Keratinocyte (primary cell): Measurements from ENCODE around the gene MGLL. TPM values are rescaled to one million over a fixed set of nuclear protein-coding genes. Genes with fewer than 3 reads are reported as not detected.

Experiments
- DNase-seq: peaks from one replicate; pipeline ENCODE4 v3.0.0-alpha.2; 2011; ENCODE audit warnings: low read depth, missing footprints, low spot score
- FAIRE-seq: peaks from 2 replicates; lab custom pipeline; 2011; peaks lifted over from hg19 to GRCh38; lab: Jason Lieb, UNC
- H2AFZ ChIP-seq: 2 replicates; pipeline ENCODE4 v1.6.0; 2012; ENCODE audit warnings: low read length, control low read depth, inconsistent platforms; ENCODE audit not compliant: control insufficient read depth
- H3K27ac ChIP-seq: 2 replicates; pipeline ENCODE4 v1.5.1; 2011; ENCODE audit warnings: low read length; ENCODE audit not compliant: control insufficient read depth, insufficient read depth
- H3K27me3 ChIP-seq: 3 replicates; pipeline ENCODE4 v1.6.0; 2011; ENCODE audit warnings: low read length; ENCODE audit not compliant: control insufficient read depth, insufficient read depth; ENCODE audit errors: extremely low read depth
- H3K36me3 ChIP-seq, 2 experiments: 2 replicates in 1 of 2; 3 replicates in 1 of 2; pipeline ENCODE4 v1.5.1; 2011; ENCODE audit warnings: low read length in 2 of 2, mild to moderate bottlenecking in 1 of 2; ENCODE audit not compliant: control insufficient read depth in 2 of 2, insufficient read depth in 2 of 2; ENCODE audit errors: extremely low read depth in 1 of 2
- H3K4me1 ChIP-seq: 3 replicates; pipeline ENCODE4 v1.5.1; 2011; ENCODE audit warnings: low read length; ENCODE audit not compliant: control insufficient read depth, insufficient read depth; ENCODE audit errors: extremely low read depth
- H3K4me2 ChIP-seq: 3 replicates; pipeline ENCODE4 v1.6.0; 2011; ENCODE audit warnings: low read depth, low read length; ENCODE audit not compliant: control insufficient read depth, insufficient read depth; ENCODE audit errors: extremely low read depth
- H3K4me3 ChIP-seq, 3 experiments: fragments of 200-600 bp in 1 of 3; sonication (generic) in 1 of 3; 2 replicates in 2 of 3; 3 replicates in 1 of 3; pipeline ENCODE4 v1.5.1; 2011 to 2016; ENCODE audit warnings: low read length in 3 of 3, mild to moderate bottlenecking in 3 of 3, control low read depth in 2 of 3, inconsistent platforms in 1 of 3, low read depth in 1 of 3, mixed read lengths in 1 of 3, mixed run types in 1 of 3, moderate library complexity in 1 of 3; ENCODE audit not compliant: control insufficient read depth in 2 of 3, insufficient read depth in 2 of 3; ENCODE audit errors: extremely low read depth in 1 of 3
- H3K79me2 ChIP-seq: 2 replicates; pipeline ENCODE4 v1.6.0; 2012; ENCODE audit warnings: low read length; ENCODE audit not compliant: control insufficient read depth, insufficient read depth
- H3K9ac ChIP-seq: 3 replicates; pipeline ENCODE4 v1.6.0; 2011; ENCODE audit warnings: low read length; ENCODE audit not compliant: control insufficient read depth, insufficient read depth; ENCODE audit errors: extremely low read depth
- H3K9me1 ChIP-seq: 3 replicates; pipeline ENCODE4 v1.6.0; 2011; ENCODE audit warnings: low read length; ENCODE audit not compliant: control insufficient read depth, insufficient read depth; ENCODE audit errors: extremely low read depth
- H3K9me3 ChIP-seq: 2 replicates; pipeline ENCODE4 v1.5.1; 2012; ENCODE audit warnings: low read depth, low read length; ENCODE audit not compliant: control insufficient read depth
- H4K20me1 ChIP-seq: 3 replicates; pipeline ENCODE4 v1.6.0; 2011; ENCODE audit warnings: low read length; ENCODE audit not compliant: control insufficient read depth, insufficient read depth; ENCODE audit errors: extremely low read depth
- CTCF ChIP-seq, 3 experiments: IDR thresholded peaks in 1 of 3; conservative IDR thresholded peaks in 1 of 3; optimal IDR thresholded peaks in 1 of 3; 2 replicates in 2 of 3; 3 replicates in 1 of 3; pipeline versions ENCODE3 to v1.5.1; 2011; ENCODE audit warnings: low read length in 3 of 3, mild to moderate bottlenecking in 3 of 3, moderate library complexity in 2 of 3, control low read depth in 1 of 3, inconsistent platforms in 1 of 3; ENCODE audit not compliant: insufficient read depth in 2 of 3; ENCODE audit errors: extremely low read depth in 1 of 3
- EZH2 ChIP-seq: IDR thresholded peaks from one replicate; pipeline ENCODE4 v1.6.1; 2012; ENCODE audit warnings: inconsistent platforms, mild to moderate bottlenecking, low read length, moderate library complexity
- dilution Hi-C: fragments of 300-500 bp; cut with MboI; formaldehyde crosslinking; loops from one replicate; pipeline ENCODE4 v1.7.0; 2020; ENCODE audit warnings: low sequenced_read_pairs; ENCODE audit not compliant: extremely low pct_ligation_motif_present
- polyA plus RNA-seq, 5 experiments: library from polyadenylated mRNA; depleted of rRNA in 3 of 5; stranded (reverse) in 3 of 5; stranded (forward) in 1 of 5; unstranded in 1 of 5; fragments of >200 nt; gene quantifications; 1 replicate in 1 of 5; 2 replicates in 3 of 5; 3 replicates in 1 of 5; pipeline versions ENCODE4 v1.2.1 to v1.2.3, GENCODE V29; 2011 to 2012; ENCODE audit warnings: missing spikeins in 2 of 5, low read depth in 1 of 5, low replicate concordance in 1 of 5

The MGLL gene
- polyA plus RNA-seq, 1 donor (not counting 4 experiments of a cell fraction or from before 2014, with no cell fraction given): 17.8 TPM

GRCh38 chr3:127749361-127749760 is 73.0 kb downstream of the MGLL start:
- no peaks in the 10 kb centered on the region for H3K9me1 ChIP-seq
- no peaks in the 10 kb centered on the region for H3K79me2 ChIP-seq
- no peaks in the 10 kb centered on the region for H3K27me3 ChIP-seq
- TF ChIP-seq CTCF (optimal IDR thresholded peaks at IDR 0.05 in 1 of 3, IDR thresholded peaks at IDR 0.05 in 1 of 3, conservative IDR thresholded peaks at IDR 0.05 in 1 of 3; ENCODE audit: extremely low read depth in 1 of 3, insufficient read depth in 2 of 3, low read length in 3 of 3) (no peak), EZH2 (no peak)
- dilution Hi-C loops: no loop called here
- DNase-seq (no peak), FAIRE-seq (no peak)
- H3K4me2 ChIP-seq: no peak overlapping the region
- H3K4me3 ChIP-seq: no peak overlapping the region
- H4K20me1 ChIP-seq: no peaks in the 10 kb centered on the region
- peaks cover 45% of the 10 kb centered on the region for H3K4me1 ChIP-seq
- H2AFZ ChIP-seq: no peak overlapping the region
- no peak overlapping the region for H3K9ac ChIP-seq
- no peaks in the 10 kb centered on the region for H3K36me3 ChIP-seq
- no peak overlapping the region for H3K27ac ChIP-seq
- no peaks in the 10 kb centered on the region for H3K9me3 ChIP-seq

GRCh38 chr3:127748754-127749327 is 73.5 kb downstream of the MGLL start:
- H3K27me3 ChIP-seq: no peaks in the 10 kb centered on the region
- H3K9me1 ChIP-seq: no peaks in the 10 kb centered on the region
- no peak for DNase-seq
- no peaks in the 10 kb centered on the region for H3K79me2 ChIP-seq
- no peaks in the 10 kb centered on the region for H3K9me3 ChIP-seq
- H3K4me3 ChIP-seq: no peak overlapping the region
- no peaks in the 10 kb centered on the region for H3K36me3 ChIP-seq
- no peak overlapping the region for H3K9ac ChIP-seq
- no peaks in the 10 kb centered on the region for H4K20me1 ChIP-seq
- no peak for TF ChIP-seq CTCF (optimal IDR thresholded peaks at IDR 0.05 in 1 of 3, IDR thresholded peaks at IDR 0.05 in 1 of 3, conservative IDR thresholded peaks at IDR 0.05 in 1 of 3; ENCODE audit: extremely low read depth in 1 of 3, insufficient read depth in 2 of 3, low read length in 3 of 3)
- TF ChIP-seq EZH2: no peak
- no peak overlapping the region for H3K4me2 ChIP-seq
- H2AFZ ChIP-seq: no peak overlapping the region
- H3K27ac ChIP-seq: peak overlapping the region; percentile 48
- H3K4me1 ChIP-seq: peaks cover 45% of the 10 kb centered on the region
- FAIRE-seq: no peak
- dilution Hi-C loops: no loop called here
